Ureter (tissue), 1 donor: Measurements from ENCODE around the gene FASN. TPM values are rescaled to one million over a fixed set of nuclear protein-coding genes. Genes with fewer than 3 reads are reported as not detected.
"Not testable (repeated sequence)": the region's sequence is repeated elsewhere in the genome, so short reads cannot be mapped to it uniquely, and the experiment has no call there.

Experiments used
- DNase-seq: peaks from one replicate; pipeline ENCODE4 v3.0.0-alpha.2; 2020; ENCODE audit warnings: low spot score
- total RNA-seq: library from RNA; stranded (reverse); gene quantifications from one replicate; pipeline ENCODE4 v1.2.4, GENCODE V29; 2023
- donor health status: DM: yes; HTN: yes; CAD: no.

FASN gene
- total RNA-seq, 1 donor from 2014 or later = 165 TPM

DNA sequence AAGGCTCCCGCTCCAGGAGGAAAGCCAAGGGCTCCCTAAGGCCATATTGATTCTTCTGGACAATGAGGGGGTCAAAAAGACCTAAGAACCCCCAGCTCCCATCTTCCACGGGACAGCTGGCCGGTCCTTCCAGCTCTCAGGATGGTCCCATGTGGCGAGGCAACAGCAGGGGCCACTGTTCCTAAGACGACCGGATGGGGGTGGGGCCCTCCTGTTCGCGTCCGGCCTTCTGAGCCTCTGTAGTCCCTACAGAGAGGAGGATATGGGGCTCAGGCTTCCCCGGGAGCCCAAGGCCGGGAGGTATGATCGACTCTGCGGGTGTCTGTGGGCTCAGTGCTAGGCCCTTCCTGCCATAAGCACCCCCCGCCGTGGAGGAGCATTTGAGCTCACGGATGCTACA, 54.5 kb downstream of the FASN start:
- no peak for DNase-seq

DNA sequence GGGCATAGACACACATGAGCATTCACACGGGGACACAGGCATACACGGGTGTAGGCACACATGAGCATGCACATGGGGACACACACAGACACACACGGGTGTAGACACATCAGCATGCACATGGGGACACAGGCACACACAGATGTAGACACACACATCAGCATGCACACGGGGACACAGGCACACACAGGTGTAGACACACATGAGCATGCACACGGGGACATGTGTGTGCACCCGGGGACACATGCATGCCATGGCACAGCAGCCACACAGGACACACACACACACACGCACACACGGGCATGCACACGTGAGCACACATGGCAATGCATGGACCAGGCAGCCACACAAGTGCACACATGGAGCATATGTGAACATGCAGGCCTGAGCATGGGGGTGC, 55.4 kb downstream of the FASN start:
- DNase-seq = no peak

DNA sequence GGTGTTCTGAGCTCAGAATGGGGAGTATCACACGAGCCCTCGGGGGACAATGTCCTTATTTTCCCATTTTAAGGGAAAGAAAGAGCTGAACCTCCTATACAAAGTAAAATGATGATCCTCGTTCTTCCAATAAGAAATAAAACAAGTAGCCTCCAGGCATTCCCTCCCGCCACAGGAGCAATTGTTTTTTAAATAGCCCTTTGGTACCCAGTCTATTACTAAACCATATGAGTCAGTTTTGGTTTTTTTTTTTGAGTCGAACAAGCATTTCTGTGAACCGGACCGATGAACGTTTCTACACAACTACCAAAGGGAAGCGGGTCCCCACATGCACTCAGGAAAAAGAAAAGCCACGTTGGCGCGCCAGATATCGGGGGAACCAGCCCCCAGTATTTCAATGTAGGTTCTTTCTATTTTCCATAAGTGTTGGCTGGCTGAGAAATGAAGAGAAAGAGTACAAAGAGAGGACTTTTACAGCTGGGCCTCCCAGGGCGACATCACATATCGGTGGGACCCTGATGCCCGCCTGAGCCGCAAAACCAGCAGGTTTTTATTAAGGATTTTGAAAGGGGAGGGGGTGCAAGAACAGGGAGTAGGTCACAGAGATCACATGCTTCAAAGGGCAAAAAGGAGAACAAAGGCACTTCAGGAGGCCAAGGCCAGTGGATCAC, 56.8 kb downstream of the FASN start:
- DNase-seq = no peak

DNA sequence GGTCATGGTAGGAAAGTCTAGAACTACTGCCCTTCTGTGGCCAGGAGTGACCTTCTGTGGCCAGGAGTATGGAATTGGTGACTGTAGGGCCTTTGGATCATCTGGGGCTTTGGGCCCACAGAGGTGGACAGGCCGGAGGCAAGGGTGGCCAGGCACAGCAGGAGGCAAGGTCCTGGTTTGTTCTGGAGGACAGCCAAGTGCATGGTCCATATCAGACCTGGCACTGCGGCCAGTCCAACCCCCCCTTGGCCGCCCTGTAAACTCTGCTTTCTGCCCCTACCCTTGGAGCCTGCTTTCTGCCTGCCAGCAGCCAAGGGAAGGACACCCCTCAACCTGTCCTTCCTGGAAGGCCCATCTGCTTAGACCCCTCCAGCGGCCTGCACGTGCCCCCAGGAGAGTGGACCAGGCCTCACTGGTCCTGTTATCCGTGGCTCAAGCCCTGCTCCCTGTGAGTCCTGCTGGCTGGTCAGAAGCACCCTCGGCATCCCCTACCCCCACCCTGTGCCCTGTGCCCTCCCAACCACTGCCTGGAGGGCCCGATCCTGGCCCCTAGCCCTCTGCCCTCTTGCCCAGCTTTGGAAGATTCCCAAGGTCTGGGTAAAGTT, 58.2 kb downstream of the FASN start:
- no peak for DNase-seq

DNA sequence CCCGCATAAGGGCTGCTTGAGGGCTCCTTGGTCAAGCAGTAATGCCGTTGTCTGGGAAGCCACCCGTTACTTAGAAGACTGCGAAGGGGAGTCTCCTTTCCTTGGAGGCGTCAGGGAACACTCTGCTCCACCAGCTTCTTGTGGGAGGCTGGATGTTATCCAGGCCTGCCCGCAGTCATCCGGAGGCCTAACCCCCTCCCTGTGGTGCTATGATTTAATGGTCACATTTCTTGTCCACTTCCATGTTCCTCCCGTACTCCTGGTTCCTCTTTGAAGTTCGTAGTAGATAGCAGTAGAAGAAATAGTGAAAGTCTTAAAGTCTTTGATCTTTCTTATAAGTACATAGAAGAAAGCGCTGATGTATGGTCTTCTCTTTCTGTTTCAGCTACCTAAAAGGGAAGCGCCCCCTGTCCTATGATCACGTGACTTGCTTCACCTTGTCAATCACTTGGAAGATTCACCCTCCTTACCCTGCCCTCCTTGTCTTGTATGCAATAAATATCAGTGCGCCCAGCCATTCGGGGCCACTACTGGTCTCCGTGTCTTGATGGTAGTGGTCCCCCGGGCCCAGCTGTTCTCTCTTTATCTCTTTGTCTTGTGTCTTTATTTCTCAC, 59.1 kb downstream of the FASN start:
- DNase-seq = not testable (repeated sequence)

DNA sequence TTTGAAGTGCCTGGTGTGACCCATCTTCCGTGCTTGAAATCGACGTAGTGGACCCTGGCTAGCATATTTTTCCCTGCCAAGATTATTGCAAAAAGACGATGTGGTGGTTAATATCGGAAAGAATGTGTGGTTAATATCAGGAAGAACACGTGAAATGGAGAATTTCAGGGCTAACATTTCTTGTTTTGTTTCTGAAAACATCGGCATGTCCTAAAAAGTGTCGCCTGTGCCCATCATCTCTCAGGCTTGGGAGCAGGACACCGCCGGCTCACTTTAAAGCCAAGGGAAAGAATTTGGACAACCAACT, 60.2 kb downstream of the FASN start:
- DNase-seq = no peak

DNA sequence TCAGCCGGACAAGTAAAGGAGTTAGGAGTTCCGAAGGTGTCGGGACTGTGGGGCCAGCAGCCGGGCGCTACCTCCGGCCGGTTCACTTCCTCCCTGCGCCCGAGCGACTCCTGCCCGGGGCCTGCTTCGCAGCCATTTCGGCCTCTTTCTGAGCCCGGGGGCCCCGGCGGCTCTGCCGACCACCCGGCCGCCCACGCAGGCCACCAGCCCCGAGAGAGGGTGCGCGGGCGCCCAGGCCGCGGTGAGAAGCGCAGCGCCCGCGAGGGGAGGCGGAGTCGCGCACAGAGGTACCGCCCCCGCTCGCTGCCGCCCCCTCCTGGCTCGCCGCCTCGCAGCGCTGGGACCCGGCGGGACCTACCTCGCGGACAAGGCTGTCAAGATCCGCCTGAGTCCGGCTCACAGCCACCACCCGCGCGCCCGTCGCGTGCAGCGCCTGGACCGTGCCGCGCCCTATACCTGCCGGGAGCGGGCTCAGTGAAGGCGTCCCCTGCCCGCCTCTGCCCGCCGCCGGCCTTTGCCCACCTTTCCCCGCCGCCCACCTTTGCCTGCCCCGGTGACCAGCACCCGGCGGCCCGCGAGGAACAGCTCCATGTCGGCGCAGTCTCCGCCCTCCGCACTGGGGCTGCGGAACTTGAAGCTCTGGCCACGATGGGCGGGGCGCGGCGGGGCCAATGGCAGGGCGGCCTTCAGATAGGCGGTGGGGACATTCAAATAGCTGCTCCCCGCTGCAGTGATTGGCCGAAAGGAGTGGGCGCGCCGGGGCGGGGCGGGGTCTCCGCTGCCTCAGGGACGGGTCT, 60.7 kb downstream of the FASN start, which contains the start of gene DCXR:
TSS of gene DCXR (minus strand) at position 606 of the 797 bp plus-strand sequence. CDS start at position 591, 15 bp downstream.
- peak; percentile 98 for DNase-seq

DNA sequence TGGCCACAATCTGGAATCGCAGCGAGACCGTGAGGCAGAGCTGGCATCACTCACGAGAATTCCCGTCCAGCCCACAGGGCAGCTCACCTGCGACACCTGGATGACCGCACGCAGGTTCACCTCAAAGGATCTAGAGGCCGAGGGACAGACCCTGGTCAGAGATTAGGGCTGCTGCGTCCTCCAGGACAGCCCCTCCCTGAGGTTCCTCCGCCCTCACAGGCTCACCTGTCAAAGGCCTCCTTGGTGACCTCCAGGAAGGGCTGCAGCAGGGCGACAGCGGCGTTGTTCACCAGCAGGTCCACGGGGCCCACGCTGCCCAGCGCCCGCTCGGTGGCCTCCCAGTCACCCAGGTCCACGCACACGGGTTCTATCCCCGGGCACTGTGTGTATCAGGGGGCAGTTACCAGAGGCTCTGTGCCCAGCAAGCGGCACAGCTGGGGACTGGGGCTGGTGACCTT, 61.4 kb downstream of the FASN start:
- no peak for DNase-seq

DNA sequence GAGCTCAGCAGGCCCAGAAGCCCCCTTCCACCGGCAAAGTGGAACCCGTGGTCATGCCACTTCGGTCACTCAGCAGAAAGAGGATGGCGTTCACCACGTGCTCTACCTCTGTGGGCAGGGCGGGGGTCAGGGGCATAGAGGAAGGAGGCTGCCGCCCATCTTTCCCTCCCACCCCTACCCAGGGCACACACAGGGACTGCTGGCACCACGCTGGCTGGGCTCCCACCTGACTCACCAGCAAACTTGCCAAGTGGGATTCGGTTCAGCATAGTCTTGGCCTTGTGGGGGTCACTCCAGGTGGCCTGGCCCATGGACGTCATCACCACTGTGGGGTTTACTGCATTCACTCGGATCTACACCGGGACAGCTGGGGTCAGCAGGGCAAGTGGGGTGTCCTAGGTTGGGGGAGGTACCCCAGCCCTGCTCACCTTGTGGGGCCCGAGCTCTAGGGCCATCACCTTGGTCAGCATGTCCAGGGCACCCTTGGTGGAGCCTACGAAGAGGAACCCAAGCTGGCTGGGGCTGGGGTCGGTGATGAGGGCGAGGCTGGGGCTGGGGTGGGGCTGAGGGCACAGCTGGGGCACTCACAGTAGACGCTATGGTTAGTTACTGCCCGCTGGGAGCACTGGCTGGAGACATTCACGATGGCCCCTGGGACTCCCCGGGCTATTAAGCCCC, 61.9 kb downstream of the FASN start:
- no peak for DNase-seq

DNA sequence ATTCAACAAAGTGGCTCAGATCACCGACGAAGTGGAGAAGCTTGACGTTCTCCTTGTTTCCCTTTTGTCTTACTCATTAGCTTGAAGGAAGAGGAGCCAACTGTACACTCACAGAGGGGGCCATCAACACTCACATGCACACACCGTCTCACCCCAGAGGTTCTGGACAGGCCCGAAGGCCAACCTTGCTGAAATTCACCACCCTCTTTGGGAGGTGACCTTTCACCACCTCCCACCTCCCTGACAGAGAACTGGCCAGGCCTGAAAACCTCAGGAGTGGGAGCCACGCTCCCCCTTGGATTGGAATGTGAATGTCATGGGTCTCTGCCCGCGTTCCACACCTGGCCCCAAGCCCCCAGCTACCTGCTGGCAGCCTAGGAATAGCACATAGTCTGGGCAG, 62.5 kb downstream of the FASN start:
- DNase-seq = no peak

DNA sequence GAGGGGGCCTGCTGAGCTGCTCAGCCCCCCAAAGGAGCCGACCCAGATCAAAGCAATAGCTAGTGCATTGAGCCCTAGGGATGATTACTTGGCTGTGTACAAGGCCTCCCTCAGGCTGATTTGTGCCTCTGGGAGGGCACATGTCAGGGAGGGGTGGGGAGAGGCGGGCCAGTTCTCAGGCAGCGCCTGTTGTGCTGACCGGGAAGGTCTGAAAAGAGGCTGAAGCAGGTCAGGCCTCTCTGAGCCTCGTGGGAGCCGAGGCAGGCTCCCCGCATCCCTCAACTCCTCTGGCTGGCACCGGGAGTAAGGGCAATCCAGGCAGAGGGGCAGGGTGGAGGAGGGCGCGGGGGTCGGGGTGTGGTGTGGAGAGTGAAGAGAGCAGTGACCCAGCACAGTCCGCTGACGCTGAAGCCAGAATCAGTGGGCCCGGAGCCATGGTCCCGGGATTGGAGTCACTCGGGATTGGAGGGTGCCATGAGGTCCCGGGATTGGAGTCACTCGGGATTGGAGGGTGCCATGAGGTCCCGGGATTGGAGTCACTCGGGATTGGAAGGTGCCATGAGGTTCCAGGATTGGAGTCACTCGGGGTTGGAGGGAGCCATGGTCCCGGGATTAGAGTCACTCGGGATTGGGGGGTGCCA, 63.5 kb downstream of the FASN start:
- DNase-seq = no peak

DNA sequence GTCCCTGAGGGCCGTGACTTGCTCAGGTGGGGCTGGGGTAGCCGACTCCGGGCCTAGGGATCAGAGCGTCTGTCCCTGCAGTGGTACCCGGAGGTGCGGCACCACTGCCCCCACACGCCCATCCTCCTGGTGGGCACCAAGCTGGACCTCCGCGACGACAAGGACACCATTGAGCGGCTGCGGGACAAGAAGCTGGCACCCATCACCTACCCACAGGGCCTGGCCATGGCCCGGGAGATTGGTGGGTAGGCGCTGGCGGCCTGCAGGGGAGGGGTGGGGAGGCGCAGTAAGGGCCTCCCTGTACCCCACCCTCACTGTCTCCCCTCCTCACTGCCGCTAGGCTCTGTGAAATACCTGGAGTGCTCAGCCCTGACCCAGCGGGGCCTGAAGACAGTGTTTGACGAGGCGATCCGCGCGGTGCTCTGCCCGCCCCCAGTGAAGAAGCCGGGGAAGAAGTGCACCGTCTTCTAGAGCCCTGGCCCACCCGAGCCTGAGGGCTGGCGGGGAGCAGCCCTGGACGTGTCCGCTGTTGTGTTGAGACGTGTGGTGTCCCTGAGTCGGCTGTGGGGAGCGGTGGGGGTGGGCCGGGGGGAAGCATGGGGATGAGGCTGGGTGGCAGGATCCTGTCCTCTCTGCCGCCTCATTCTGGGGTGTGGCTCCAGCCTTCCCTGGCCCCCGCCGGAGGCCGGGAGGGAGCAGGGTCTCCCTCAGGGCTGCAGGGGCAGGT, 64.5 kb downstream of the FASN start:
- no peak for DNase-seq

DNA sequence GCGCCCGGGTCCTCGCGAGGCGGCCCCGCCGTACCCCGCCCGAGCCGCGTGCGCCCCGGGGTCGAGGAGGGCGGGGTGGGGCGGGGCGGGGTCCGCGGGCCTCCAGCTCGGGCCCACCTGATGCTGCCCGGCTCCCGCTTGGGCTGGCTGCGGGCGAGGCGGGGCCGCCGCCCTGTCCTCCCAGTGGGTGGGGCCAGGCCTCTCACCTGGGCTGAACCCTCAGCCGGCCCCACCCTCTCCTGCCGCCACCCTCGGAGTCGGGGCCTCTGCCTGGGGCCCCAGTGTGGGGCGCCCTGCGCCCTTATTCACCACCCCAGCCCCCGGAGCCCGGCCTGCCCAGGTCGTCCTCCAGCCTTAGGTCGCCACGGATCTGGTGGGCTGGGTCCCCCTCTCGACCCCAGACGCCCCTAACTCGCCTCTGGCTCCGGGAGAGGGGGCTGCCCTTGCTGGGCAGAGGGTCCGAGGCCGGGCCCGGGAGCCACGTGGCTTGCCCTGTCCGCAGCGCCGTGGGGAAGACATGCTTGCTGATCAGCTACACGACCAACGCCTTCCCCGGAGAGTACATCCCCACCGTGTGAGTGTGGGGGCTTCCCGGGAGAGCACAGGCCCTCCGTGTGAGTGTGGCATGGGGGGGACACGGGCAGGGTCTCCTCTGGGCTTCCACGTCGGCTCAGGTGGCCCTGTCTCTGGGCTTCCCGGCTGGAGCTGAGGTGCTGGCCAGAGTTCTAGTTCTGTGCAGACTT, 66.0 kb downstream of the FASN start:
- no peak for DNase-seq

DNA sequence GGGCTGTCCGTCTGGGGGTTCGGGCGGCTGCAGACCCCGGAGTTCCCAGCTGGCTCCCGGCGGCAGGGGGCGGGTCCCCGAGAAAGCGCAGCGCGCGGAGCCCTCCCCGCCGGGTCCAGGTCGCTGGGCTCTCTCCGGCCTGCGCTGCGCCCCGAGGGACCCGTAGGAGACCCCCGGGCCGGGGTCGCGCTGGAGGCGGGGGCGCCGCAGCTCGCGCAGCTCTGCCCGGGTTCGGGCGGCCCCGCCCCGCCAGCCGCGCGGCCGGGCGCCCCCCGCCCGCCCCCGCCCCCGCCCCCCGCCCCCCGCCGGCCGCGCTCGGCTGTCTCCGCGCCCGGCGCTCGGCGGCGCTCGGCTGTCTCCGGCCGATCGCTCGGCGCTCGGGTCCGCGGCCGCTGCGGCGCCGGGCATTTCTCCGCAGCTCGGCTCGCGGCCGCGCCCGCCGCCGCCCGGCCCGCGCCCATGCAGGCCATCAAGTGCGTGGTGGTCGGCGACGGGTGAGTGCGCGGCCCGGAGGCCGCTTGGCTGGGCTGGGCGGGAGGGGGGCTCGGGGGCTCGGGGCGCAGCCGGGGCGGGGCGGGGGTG, 66.6 kb downstream of the FASN start, which contains the start of gene RAC3:
TSS of gene RAC3 (plus strand) at position 376 of the 582 bp plus-strand sequence. CDS start at position 460, 84 bp downstream.
- DNase-seq = no peak

DNA sequence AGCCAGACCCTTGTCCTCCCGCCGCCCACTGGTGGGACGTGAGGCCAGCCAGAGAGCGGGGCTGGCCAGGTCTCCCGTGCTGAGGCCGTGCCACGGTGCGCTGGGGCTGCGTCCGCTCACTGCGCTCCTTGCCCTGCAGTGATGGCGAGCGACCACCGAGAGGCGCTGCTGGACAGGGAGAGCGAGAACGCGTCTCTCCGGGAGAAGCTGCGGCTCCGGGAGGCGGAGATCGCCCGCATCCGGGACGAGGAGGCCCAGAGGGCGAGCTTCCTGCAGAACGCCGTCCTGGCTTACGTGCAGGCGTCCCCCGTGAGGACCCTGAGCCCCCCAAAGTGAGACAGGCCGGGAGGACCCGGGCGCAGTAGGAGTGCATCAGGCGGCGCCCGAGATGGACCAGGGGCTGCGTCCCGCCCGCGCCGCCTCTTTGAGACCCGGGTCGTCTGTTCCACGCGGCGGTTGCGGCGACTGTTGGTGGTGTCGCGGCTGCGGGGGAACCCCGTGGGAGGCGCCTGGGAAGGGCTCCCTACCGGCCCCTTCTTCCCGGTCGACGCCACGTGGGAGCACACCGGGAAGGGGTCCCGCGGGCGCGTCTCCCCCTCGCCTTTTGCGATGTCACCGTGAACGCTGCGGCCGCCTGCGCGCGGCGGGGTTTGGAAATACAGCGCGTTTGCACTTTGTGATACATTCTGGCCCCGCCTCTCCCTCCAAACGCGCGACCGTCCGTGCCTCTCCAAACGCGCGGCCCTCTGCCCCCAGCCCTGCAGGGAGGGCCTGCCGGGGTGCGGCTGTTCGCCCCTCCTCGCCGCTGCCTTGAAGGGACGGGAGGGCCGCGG, 67.3 kb downstream of the FASN start:
- peak; percentile 89 for DNase-seq

DNA sequence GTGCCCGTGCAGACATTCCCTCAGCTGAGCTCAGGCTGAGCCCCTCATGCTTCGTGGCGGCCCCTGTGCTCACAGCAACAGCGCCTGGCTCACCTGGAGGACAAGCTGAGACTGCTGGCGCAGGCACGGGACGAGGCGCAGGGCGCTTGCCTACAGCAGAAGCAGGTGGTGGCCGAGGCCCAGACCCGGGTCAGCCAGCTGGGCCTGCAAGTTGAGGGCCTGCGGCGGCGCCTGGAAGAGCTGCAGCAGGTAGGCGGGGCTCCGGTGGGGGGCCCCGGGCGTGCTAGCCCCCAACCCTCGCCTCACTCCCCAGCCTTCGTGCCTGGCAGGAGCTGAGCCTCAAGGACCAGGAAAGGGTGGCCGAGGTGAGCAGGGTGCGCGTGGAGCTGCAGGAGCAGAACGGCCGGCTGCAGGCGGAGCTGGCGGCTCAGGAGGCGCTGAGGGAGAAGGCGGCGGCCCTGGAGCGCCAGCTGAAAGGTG, 68.0 kb downstream of the FASN start:
- no peak for DNase-seq

DNA sequence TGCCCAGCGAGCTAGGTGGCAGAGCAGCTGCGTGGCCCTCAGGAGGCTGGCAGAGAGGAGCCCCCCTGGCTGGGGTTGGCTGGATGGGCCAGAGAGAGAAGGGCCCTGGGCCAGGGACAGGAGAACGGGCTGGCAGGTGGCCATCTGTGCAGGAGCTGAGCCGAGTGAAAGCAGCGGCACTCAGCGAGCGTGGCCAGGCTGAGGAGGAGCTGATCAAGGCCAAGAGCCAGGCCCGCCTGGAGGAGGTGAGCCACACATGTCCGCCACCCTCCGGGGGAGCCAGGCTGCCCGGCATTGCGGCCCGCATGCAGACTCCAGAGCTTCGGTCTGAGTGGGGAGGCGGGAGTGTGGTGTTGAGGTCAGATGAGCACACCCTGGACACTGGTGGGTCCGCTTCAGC, 68.6 kb downstream of the FASN start:
- DNase-seq = no peak

DNA sequence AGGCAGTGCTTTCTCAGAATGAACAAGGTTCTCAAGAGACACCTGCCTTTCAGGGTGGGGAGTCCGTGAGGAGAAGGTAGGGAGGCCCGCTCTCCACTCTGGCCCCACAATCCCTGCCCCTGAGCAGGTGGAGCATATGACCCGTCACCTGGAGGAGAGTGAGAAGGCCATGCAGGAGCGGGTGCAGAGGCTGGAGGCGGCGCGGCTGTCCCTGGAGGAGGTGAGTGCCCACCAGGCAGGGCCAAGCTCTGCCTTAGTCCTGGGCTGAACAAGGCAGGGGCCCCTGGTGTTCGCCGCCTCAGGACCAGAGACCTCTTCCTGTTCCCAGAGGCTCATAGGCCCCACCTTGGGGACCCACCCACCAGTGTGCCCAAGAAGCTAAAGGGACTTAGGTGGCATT, 69.1 kb downstream of the FASN start:
- DNase-seq = no peak
